Peyer's patch (tissue), 4 donors: ENCODE data around the gene LHFPL4. TPM values are rescaled to one million over a fixed set of nuclear protein-coding genes. Genes with fewer than 3 reads are reported as not detected.

ENCODE experiments used
- DNase-seq, 3 donors: peaks; one replicate each; pipeline ENCODE4 v3.0.0-alpha.2; 2017 to 2019
- H3K27ac ChIP-seq, 4 donors: fragments of 200-600 bp; sonication (generic); one replicate each; pipeline ENCODE4 v1.5.1; 2016 to 2019
- H3K27me3 ChIP-seq, 2 donors: fragments of 200-600 bp; sonication (generic); one replicate each; pipeline ENCODE4 v1.5.1; 2019
- H3K36me3 ChIP-seq, 3 donors: fragments of 200-600 bp; sonication (generic); one replicate each; pipeline ENCODE4 v1.5.1; 2016 to 2019
- H3K4me1 ChIP-seq, 4 donors: fragments of 200-600 bp; sonication (generic); one replicate each; pipeline ENCODE4 v1.5.1; 2016 to 2019
- H3K4me3 ChIP-seq, 4 donors: fragments of 200-600 bp; sonication (generic); 1 replicate in 3 of 4; 2 replicates in 1 of 4; pipeline ENCODE4 v1.5.1; 2016 to 2019; ENCODE audit warnings: mild to moderate bottlenecking in 1 of 4
- H3K9me3 ChIP-seq, 4 donors: fragments of 200-600 bp; sonication (generic); one replicate each; pipeline ENCODE4 v1.5.1; 2016 to 2019; ENCODE audit warnings: mild to moderate bottlenecking in 1 of 4
- CTCF ChIP-seq, 6 experiments: fragments of 450-650 bp in 4 of 6; fragments of 200-600 bp in 2 of 6; sonication (generic) in 1 of 6; IDR thresholded peaks; one replicate each; pipeline ENCODE4 v1.5.1; 2017 to 2019; ENCODE audit warnings: antibody characterized with exemption in 6 of 6, mild to moderate bottlenecking in 3 of 6, moderate library complexity in 1 of 6
- POLR2A ChIP-seq, 2 donors: fragments of 450-650 bp; IDR thresholded peaks; one replicate each; pipeline ENCODE4 v1.5.1; 2017; ENCODE audit warnings: antibody characterized with exemption in 2 of 2, mild to moderate bottlenecking in 2 of 2, moderate library complexity in 2 of 2
- total RNA-seq, 4 donors: library from RNA; depleted of rRNA; stranded (reverse); fragments of >200 nt; gene quantifications; one replicate each; pipeline ENCODE4 v1.1.0, GENCODE V29; 2016

The LHFPL4 gene
- total RNA-seq, 4 donors from 2014 or later: 0.54 TPM; not detected in 3

GRCh38 chr3:9467451-9467850 lies 86.2 kb downstream of the LHFPL4 start:
- Histone ChIP-seq H3K36me3 (peaks cover 0 to 97% (median 4%) of the 10 kb centered on the region in 3 donors), H3K4me3 (no peak overlapping the region), H3K4me1 (no peaks in the 10 kb centered on the region), H3K9me3 (no peaks in the 10 kb centered on the region), H3K27ac (no peak overlapping the region), H3K27me3 (no peaks in the 10 kb centered on the region)
- no peak for TF ChIP-seq POLR2A (IDR thresholded peaks at IDR 0.05)
- no peak for TF ChIP-seq CTCF (IDR thresholded peaks at IDR 0.05)
- DNase-seq: no peak

- no peaks in the 10 kb centered on the region for H3K27me3 ChIP-seq
- no peak overlapping the region for H3K4me3 ChIP-seq
- no peaks in the 10 kb centered on the region for H3K9me3 ChIP-seq
- DNase-seq: no peak
- H3K27ac ChIP-seq: no peak overlapping the region
- peaks cover 0 to 4% (median 0%) of the 10 kb centered on the region in 4 donors for H3K4me1 ChIP-seq
- peaks cover 0 to 71% (median 4%) of the 10 kb centered on the region in 3 donors for H3K36me3 ChIP-seq
- no peak for TF ChIP-seq CTCF (IDR thresholded peaks at IDR 0.05)
- TF ChIP-seq POLR2A (IDR thresholded peaks at IDR 0.05): no peak
These were observed 98.0 kb downstream of the LHFPL4 start for GRCh38 chr3:9455596-9456131.

GRCh38 chr3:9452417-9452816 lies 101.2 kb downstream of the LHFPL4 start:
- peaks cover 0 to 80% (median 4%) of the 10 kb centered on the region in 3 donors for H3K36me3 ChIP-seq
- no peak for TF ChIP-seq POLR2A (IDR thresholded peaks at IDR 0.05)
- TF ChIP-seq CTCF (IDR thresholded peaks at IDR 0.05): no peak
- H3K4me3 ChIP-seq: no peak overlapping the region
- no peak overlapping the region for H3K27ac ChIP-seq
- DNase-seq: no peak
- no peaks in the 10 kb centered on the region for H3K9me3 ChIP-seq
- H3K27me3 ChIP-seq: no peaks in the 10 kb centered on the region
- peaks cover 0 to 4% (median 0%) of the 10 kb centered on the region in 4 donors for H3K4me1 ChIP-seq

GRCh38 chr3:9450991-9451390 lies 102.6 kb downstream of the LHFPL4 start:
- Histone ChIP-seq H3K9me3 (no peaks in the 10 kb centered on the region), H3K36me3 (peaks cover 0 to 89% (median 4%) of the 10 kb centered on the region in 3 donors), H3K4me3 (no peak overlapping the region), H3K27me3 (no peaks in the 10 kb centered on the region), H3K27ac (no peak overlapping the region), H3K4me1 (peaks cover 0 to 4% (median 0%) of the 10 kb centered on the region in 4 donors)
- TF ChIP-seq CTCF (IDR thresholded peaks at IDR 0.05) (no peak), POLR2A (IDR thresholded peaks at IDR 0.05) (no peak)
- DNase-seq: no peak

- Histone ChIP-seq H3K27ac (no peak overlapping the region), H3K27me3 (no peaks in the 10 kb centered on the region), H3K4me1 (peaks cover 0 to 4% (median 0%) of the 10 kb centered on the region in 4 donors), H3K9me3 (no peaks in the 10 kb centered on the region), H3K4me3 (no peak overlapping the region), H3K36me3 (peaks cover 0 to 90% (median 4%) of the 10 kb centered on the region in 3 donors)
- no peak for DNase-seq
- TF ChIP-seq POLR2A (IDR thresholded peaks at IDR 0.05) (no peak), CTCF (IDR thresholded peaks at IDR 0.05) (no peak)
These were observed 103.5 kb downstream of the LHFPL4 start for GRCh38 chr3:9450126-9450525.
